ENCODE measurements around the gene LUC7L2.
A peak's percentile ranks its signal among the peaks of the same experiment; 100 is the strongest.
"Not testable (repeated sequence)": the region's sequence is repeated elsewhere in the genome, so short reads cannot be mapped to it uniquely, and the experiment has no call there.

The LUC7L2 gene

DNA sequence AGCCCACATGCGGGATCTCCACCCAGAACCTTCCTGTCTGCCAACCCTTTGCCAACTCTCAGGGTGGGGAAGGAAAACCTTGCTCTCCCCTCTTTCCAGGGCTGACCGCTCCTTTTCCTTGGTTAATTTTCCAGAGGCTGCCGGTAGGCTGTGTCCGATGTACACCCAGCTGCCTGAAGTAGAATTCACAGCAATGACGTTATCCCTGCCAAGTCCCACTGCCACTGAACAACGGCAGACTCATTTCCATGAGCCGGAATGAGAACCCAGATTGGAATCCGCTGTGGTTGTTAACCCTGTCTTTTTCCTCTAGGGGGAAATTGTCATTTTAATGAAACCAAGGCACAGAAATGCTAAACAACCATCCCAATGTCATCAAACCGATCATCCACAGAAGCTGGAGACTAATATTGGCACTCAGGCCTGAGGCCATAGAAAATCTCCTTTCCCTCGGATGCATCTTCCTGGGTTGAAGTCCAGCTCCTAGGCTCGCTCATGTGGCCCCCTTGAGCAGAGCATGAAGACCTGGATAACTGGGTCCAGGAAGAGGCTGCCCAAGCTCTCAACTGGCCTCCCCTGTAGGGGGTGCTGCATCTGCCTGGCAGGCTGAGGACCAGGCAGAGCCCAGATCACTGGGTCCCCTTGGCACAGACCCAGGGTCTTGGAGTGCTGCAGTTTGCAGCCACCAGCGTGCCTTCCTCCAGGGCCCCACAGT lies 93.4 kb downstream of the LUC7L2 start:
- no peak for DNase-seq

DNA sequence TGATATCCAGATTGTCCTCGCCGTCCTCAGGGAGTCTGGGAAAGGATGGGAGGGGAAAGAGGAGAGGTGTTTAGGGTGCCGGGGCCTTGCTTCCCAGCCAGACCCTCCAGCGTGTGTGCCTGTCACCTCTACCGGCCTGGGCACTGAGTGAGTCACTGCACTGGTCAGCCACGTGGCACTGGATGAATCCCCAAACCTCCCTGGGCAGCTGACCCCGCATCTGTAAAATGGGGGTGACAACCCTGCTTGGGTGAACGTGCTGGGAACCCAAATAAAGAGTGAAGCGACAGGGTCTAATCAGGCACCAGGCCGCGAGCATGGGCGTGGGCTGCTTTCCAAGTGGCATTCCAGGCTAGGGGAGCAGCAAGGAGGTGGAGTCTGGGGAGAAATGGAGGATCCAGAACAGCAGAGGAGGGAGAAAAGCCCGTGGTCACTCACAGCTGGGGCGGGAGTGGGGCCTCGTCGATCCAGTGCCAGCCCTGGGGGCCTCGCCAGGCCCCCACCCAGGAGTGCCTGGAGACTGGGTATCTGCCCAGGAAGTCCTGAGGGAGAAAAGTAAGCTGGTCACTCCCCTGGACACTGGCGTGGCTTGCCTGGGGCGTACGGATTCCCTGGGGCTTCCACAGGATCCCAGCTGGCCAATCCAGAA lies 94.1 kb downstream of the LUC7L2 start:
- no peak for DNase-seq

DNA sequence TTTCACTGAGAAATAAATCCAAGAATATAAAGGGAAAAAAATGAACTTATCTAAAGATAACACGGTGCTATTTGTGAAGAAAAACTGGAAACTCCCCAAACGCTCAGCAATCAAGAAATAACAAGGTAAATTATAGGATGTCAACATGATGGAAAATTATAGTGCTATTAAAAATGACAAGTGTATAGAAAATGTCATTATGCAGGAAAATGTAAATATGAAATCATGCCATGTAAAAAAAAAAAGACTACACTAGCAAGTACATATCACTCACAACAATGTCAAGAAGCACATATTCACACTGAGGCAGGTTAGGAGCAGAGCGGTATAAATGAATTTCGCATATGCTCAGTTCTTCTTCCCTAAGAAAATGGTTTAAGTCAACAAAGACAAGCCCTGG lies 96.1 kb downstream of the LUC7L2 start:
- DNase-seq: peak; percentile 48

DNA sequence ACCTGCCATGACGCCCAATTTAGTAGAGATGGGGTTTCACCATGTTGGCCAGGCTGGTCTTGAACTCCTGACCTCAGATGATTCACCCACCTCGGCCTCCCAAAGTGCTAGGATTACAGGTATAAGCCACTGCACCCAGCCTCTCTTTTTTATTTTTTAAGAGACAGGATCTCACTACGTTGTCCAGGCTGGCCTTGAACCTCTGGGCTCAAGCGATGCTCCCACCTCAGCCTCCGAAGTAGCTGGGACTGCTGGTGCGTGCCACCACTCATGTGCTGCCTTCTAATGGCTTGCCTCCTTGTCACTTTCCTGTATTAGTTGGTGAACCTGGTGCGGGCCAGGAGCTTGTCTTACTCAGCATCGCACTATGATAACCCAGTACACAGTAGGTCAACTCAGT lies 96.8 kb downstream of the LUC7L2 start:
- no peak for DNase-seq

DNA sequence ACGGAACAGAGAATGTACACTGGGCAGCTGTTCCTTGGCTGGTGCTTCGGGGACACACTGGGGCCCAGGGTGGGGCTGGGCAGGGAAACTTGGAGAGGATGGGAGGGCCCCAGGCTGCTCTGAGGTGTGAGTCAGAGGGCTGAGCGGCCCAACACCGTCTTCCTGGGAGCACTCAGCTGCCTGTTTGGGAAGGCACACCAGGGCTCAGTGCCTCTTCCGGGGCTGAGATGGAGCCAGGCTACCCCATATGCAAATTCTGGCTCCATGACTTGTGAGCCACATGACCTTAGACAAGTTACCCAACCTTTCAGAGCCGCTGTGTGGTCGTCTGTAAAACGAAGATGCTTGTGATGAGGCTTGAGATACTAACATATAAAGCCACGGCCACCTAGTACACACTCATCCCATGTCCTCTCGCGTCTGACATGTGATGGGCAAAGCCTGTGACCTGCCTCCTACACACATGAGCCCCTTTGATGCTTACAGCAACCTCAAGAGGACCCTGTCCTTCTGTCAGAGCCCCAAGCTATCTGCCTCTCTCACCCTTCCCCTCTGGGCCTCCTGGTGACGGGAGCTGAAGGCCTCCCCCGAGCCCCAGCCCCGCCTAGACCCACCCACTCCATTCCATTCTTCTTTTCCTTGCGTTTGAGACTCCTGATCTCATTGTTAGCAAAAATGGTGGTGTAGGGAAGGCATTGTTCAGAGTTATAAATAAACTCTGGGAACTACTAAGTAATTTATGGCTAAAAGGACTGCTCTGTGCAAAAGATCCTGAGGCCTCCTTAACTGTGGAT lies 97.7 kb downstream of the LUC7L2 start:
- no peak for DNase-seq

DNA sequence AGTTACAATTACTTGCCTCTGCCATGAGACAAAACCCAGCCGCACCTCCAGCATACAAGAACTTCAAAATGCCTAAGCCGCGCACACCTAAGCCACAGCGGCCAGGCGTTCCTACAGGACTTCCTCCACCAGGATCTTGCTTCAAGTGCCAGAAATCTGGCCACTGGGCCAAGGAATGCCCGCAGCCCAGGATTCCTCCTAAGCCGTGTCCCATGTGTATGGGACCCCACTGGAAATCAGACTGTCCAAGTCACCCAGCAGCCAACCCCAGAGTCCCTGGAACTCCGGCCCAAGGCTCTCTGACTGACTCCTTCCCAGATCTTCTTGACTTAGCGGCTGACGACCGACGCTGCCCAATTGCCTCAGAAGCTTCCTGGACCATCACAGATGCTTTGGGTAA lies 103.7 kb downstream of the LUC7L2 start:
- DNase-seq: not testable (repeated sequence)

DNA sequence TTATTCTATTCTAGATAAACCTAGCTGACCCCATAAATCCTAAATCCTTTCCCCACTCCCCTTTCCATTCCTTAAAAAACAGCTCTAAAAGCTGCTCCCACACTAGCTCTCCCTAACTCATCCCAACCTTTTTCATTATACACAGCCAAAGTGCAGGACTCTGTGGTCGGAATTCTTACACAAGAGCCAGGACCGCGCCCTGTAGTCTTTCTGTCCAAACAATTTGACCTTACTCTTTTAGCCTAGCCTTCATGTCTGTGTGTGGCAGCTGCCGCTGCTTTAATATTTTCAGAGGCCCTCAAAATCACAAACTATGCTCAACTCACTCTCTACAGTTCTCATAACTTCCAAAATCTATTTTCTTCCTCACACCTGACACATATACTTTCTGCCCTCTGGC lies 104.8 kb downstream of the LUC7L2 start:
- not testable (repeated sequence) for DNase-seq

DNA sequence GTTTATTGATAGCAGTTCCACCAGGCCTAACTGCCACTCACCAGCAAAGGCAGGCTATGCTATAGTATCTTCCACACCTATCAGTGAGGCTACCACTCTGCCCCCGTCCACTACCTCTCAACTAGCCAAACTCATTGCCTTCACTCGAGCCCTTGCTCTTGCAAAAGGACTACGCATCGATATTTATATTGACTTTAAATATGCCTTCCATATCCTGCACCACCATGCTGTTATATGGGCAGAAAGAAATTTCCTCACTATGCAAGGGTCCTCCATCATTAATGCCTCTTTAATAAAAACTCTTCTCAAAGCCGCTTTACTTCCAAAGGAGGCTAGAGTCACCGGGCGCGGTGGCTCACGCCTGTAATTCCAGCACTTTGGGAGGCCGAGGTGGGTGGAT lies 105.4 kb downstream of the LUC7L2 start:
- not testable (repeated sequence) for DNase-seq

DNA sequence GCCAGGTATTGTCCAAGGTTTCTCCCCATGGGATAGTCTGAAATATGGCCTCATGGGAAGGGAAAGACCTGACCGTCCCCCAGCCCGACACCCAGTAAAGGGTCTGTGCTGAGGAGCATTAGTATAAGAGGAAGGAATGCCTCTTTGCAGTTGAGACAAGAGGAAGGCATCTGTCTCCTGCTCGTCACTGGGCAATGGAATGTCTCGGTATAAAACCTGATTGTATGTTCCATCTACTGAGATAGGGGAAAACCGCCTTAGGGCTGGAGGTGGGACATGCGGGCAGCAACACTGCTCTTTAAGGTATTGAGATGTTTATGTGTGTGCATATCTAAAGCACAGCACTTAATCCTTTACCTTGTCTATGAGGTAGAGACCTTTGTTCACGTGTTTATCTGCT lies 108.0 kb downstream of the LUC7L2 start:
- DNase-seq: not testable (repeated sequence)

DNA sequence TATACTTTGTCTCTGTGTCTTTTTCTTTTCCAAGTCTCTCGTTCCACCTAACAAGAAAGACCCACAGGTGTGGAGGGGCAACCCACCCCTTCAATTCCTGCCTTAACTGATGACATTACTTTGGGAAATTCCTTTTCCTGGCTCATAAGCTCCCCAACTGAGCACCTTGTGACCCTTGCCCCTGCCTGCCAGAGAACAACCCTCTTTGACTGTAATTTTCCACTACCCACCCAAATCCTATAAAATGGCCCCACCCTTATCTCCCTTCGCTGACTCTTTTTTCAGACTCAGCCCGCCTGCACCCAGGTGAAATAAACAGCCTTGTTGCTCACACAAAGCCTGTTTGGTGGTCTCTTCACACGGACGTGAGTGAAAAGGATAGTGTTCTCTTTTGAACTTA lies 108.6 kb downstream of the LUC7L2 start:
- not testable (repeated sequence) for DNase-seq

DNA sequence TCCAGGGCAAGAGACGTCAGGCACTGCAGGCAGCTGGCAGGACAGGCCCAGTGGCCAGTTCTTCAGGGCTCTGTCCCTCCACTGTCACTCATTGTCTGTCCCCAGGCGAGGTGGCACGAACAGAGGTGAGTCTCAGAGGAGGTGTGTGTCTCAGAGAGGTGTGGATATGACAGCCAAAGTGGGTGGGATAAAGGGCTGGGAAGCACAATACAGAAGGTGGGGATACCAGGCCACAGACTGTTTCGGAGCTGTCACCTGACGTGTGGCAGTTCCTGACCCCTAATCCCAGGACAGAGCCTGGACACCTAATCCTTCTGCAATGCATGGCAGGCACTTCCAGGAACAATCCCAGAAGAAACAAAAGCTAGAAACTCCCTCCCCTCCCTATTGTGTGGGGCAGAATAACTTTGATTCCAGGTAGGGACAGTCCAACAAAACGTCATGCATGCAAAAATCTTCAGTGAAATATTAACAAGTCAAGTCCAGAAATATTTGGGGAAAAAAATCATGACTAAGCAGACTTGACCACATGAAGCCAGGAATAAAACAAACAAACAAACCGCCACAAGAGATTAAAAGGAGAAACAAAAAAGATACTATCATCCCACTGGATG lies 112.2 kb downstream of the LUC7L2 start:
- DNase-seq: no peak
